Immature natural killer cell (primary cell): ENCODE data around the gene CDNF. TPM values are rescaled to one million over a fixed set of nuclear protein-coding genes. Genes with fewer than 3 reads are reported as not detected.
"Not testable (repeated sequence)": the region's sequence is repeated elsewhere in the genome, so short reads cannot be mapped to it uniquely, and the experiment has no call there.

Source experiments
- DNase-seq, 3 donors: peaks; one replicate each; pipeline ENCODE4 v3.0.0; 2022; ENCODE audit warnings: mixed read lengths in 1 of 3
- H3K27ac Mint-ChIP-seq, 6 donors: one replicate each; pipeline ENCODE4 v1.8.0; 2020; ENCODE audit warnings: mixed read lengths in 6 of 6, mild to moderate bottlenecking in 5 of 6, inconsistent platforms in 4 of 6, moderate library complexity in 3 of 6
- H3K27me3 Mint-ChIP-seq, 3 donors: one replicate each; pipeline ENCODE4 v1.8.0; 2020 to 2021; ENCODE audit warnings: low read depth in 3 of 3, mild to moderate bottlenecking in 3 of 3, mixed read lengths in 3 of 3, moderate library complexity in 3 of 3, inconsistent platforms in 1 of 3
- H3K36me3 Mint-ChIP-seq, 3 donors: one replicate each; pipeline ENCODE4 v1.8.0; 2020; ENCODE audit warnings: mixed read lengths in 3 of 3, inconsistent platforms in 2 of 3, mild to moderate bottlenecking in 2 of 3
- H3K4me1 Mint-ChIP-seq, 2 donors: one replicate each; pipeline ENCODE4 v1.8.0; 2020; ENCODE audit warnings: inconsistent platforms in 2 of 2, mild to moderate bottlenecking in 2 of 2, mixed read lengths in 2 of 2, moderate library complexity in 1 of 2
- H3K4me3 Mint-ChIP-seq, 5 donors: one replicate each; pipeline ENCODE4 v1.8.0; 2020; ENCODE audit warnings: mild to moderate bottlenecking in 5 of 5, mixed read lengths in 5 of 5, inconsistent platforms in 3 of 5, moderate library complexity in 3 of 5
- H3K9me3 Mint-ChIP-seq, 6 donors: one replicate each; pipeline ENCODE4 v1.8.0; 2020; ENCODE audit warnings: mild to moderate bottlenecking in 6 of 6, mixed read lengths in 6 of 6, inconsistent platforms in 4 of 6, moderate library complexity in 3 of 6
- polyA plus RNA-seq, 3 donors: library from polyadenylated mRNA; unstranded; fragments of 300-500 nt; fragmentation: Illumina TruSeq; gene quantifications; one replicate each; pipeline ENCODE4 v1.2.3, GENCODE V29; 2021

Gene CDNF
- polyA plus RNA-seq = 1 to 10 TPM in 1 of 3 donors, under 1 TPM in 1, not detected in 1; 0.58 to 1.3 TPM

- no peaks in the 10 kb centered on the region for H3K9me3 Mint-ChIP-seq
Observed at GRCh38 chr10:14837757-14838581, at the start of gene CDNF, which contains the start of the genes HSPA14 and MSANTD7. Gene CDNF, minus strand, starts transcription at chr10:14838037. Its CDS starts 91 bp downstream, at chr10:14837946. Gene HSPA14, plus strand, starts transcription at chr10:14838306. Its CDS starts 97 bp downstream, at chr10:14838403. Gene MSANTD7, plus strand, starts transcription at chr10:14838306. Its CDS starts 3,979 bp downstream, at chr10:14842285.

DNA sequence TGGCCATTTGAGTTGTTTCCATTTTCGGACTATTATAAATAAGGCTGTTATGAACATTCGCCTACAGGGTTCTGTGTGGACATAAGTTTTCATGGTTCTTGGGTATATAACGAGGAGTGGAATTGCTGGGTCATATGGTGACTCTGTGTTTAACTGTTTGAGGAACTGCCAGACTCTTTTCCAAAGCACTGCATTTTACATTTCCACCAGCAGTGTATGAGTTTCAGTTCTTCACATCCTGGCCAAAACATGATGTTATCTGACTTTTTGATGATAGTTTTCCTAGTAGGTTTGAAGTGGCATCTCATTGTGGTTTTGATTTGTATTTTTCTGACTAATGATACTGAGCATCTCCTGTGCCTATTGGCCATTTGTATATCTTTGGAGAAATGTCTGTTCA is 46.2 kb upstream of the CDNF start:
- Mint-ChIP-seq H3K36me3 (no peaks in the 10 kb centered on the region), H3K27ac (no peak overlapping the region), H3K4me3 (no peak overlapping the region), H3K9me3 (no peaks in the 10 kb centered on the region), H3K27me3 (peaks cover 0 to 7% (median 6%) of the 10 kb centered on the region in 3 donors), H3K4me1 (peaks cover 6 to 13% of the 10 kb centered on the region in 2 donors)
- DNase-seq = no peak

More at GRCh38 chr10:14837757-14838581, at the start of gene CDNF, which contains the start of the genes HSPA14 and MSANTD7:
- peaks cover 0 to 9% (median 7%) of the 10 kb centered on the region in 3 donors for H3K36me3 Mint-ChIP-seq
- DNase-seq = peak; percentile 99
- H3K4me3 Mint-ChIP-seq = peak within 1 kb of the TSS; percentile 87 to 97 (median 97)
- peak within 1 kb of the TSS; percentile 94 to 99 (median 98) for H3K27ac Mint-ChIP-seq
- peaks cover 25 to 36% of the 10 kb centered on the region in 2 donors for H3K4me1 Mint-ChIP-seq
- H3K27me3 Mint-ChIP-seq = peaks cover 6 to 9% (median 7%) of the 10 kb centered on the region in 3 donors

DNA sequence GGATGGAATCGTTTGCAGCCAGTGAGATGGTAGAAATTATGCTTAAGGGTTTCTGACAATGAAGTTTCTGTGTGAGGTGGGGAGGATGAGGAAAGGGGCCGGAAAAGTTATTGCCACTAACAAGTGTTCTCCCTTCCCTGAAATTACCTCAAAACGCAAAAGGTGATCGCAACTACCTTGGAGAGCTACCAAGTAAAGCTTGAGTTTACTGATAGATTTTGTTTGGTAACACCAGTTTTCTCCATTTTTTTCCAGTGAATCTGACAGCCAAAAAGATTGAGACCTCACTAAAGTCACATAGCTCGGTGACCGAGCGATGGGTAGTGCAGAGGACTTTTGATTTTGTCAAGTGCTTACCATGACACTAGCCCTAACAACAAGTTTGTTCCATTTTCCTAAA is 42.4 kb upstream of the CDNF start:
- peaks cover 0 to 11% (median 9%) of the 10 kb centered on the region in 3 donors for H3K27me3 Mint-ChIP-seq
- no peaks in the 10 kb centered on the region for H3K36me3 Mint-ChIP-seq
- H3K4me3 Mint-ChIP-seq = peak overlapping the region; percentile 87 to 93 (median 89)
- H3K4me1 Mint-ChIP-seq = peaks cover 20 to 29% of the 10 kb centered on the region in 2 donors
- H3K27ac Mint-ChIP-seq = peak overlapping the region in 1 of 6 donors; percentile 6
- DNase-seq = no peak
- H3K9me3 Mint-ChIP-seq = no peaks in the 10 kb centered on the region

DNA sequence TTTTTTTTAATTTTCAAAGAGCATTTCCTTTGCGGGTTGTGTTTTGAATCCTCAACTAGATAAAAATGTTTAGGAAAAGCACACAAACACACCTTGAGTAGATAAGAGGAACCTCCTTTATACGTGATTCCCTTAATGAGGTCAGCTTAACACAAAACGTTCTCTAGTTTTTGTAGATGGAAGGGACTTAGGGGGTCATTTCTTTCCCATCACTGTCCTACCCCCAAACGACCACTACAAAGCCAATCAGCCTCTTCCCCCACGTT is 42.0 kb upstream of the CDNF start:
- no peaks in the 10 kb centered on the region for H3K36me3 Mint-ChIP-seq
- peaks cover 0 to 11% (median 9%) of the 10 kb centered on the region in 3 donors for H3K27me3 Mint-ChIP-seq
- peaks cover 20 to 29% of the 10 kb centered on the region in 2 donors for H3K4me1 Mint-ChIP-seq
- peak overlapping the region; percentile 87 to 93 (median 89) for H3K4me3 Mint-ChIP-seq
- H3K27ac Mint-ChIP-seq = peak overlapping the region in 3 of 6 donors; percentile 6 to 79 (median 55)
- no peak for DNase-seq
- H3K9me3 Mint-ChIP-seq = no peaks in the 10 kb centered on the region

- peak overlapping the region in 5 of 6 donors; percentile 45 to 86 (median 66) for H3K27ac Mint-ChIP-seq
- H3K27me3 Mint-ChIP-seq = peaks cover 0 to 11% (median 9%) of the 10 kb centered on the region in 3 donors
- peaks cover 20 to 29% of the 10 kb centered on the region in 2 donors for H3K4me1 Mint-ChIP-seq
- no peaks in the 10 kb centered on the region for H3K9me3 Mint-ChIP-seq
- H3K36me3 Mint-ChIP-seq = no peaks in the 10 kb centered on the region
- H3K4me3 Mint-ChIP-seq = peak overlapping the region; percentile 87 to 93 (median 89)
- DNase-seq = peak in 2 of 3 donors; percentile 18 to 34
Observed at GRCh38 chr10:14879124-14879927, 41.5 kb upstream of the CDNF start.

GRCh38 chr10:14878266-14879123 is 40.7 kb upstream of the CDNF start, which contains the start of gene SUV39H2:
Gene SUV39H2, plus strand, starts transcription at chr10:14878866. Its CDS starts 23 bp downstream, at chr10:14878889.
- H3K36me3 Mint-ChIP-seq = no peaks in the 10 kb centered on the region
- no peaks in the 10 kb centered on the region for H3K9me3 Mint-ChIP-seq
- peaks cover 0 to 11% (median 9%) of the 10 kb centered on the region in 3 donors for H3K27me3 Mint-ChIP-seq
- peak within 1 kb of the TSS; percentile 93 to 96 (median 94) for H3K4me3 Mint-ChIP-seq
- DNase-seq = peak; percentile 93 to 95 (median 94)
- H3K27ac Mint-ChIP-seq = peak within 1 kb of the TSS; percentile 82 to 93 (median 85)
- H3K4me1 Mint-ChIP-seq = peaks cover 20 to 29% of the 10 kb centered on the region in 2 donors

GRCh38 chr10:14876764-14877163 is 38.9 kb upstream of the CDNF start:
- Mint-ChIP-seq H3K9me3 (no peaks in the 10 kb centered on the region), H3K4me1 (peaks cover 20 to 29% of the 10 kb centered on the region in 2 donors), H3K27me3 (peaks cover 0 to 11% (median 9%) of the 10 kb centered on the region in 3 donors), H3K4me3 (peak overlapping the region; percentile 93 to 96 (median 94)), H3K36me3 (no peaks in the 10 kb centered on the region), H3K27ac (peak overlapping the region in 4 of 6 donors; percentile 9 to 79 (median 48))
- DNase-seq = no peak

GRCh38 chr10:14875941-14876340 is 38.1 kb upstream of the CDNF start:
- H3K36me3 Mint-ChIP-seq = peaks cover 0 to 5% (median 0%) of the 10 kb centered on the region in 3 donors
- H3K27me3 Mint-ChIP-seq = peaks cover 0 to 11% (median 9%) of the 10 kb centered on the region in 3 donors
- H3K4me3 Mint-ChIP-seq = peak overlapping the region in 1 of 5 donors; percentile 21
- peak overlapping the region in 2 of 6 donors; percentile 10 to 22 for H3K27ac Mint-ChIP-seq
- peaks cover 20 to 29% of the 10 kb centered on the region in 2 donors for H3K4me1 Mint-ChIP-seq
- DNase-seq = no peak
- no peaks in the 10 kb centered on the region for H3K9me3 Mint-ChIP-seq

- peaks cover 8 to 19% (median 14%) of the 10 kb centered on the region in 3 donors for H3K36me3 Mint-ChIP-seq
- H3K9me3 Mint-ChIP-seq = no peaks in the 10 kb centered on the region
Observed at GRCh38 chr10:14873090-14873760, 35.4 kb upstream of the CDNF start.

GRCh38 chr10:14864871-14865270 is 27.0 kb upstream of the CDNF start:
- not testable (repeated sequence) for H3K9me3 Mint-ChIP-seq, H3K27ac Mint-ChIP-seq, DNase-seq, H3K4me1 Mint-ChIP-seq, H3K4me3 Mint-ChIP-seq, H3K27me3 Mint-ChIP-seq
- peaks cover 15 to 29% (median 29%) of the 10 kb centered on the region in 3 donors for H3K36me3 Mint-ChIP-seq

More at GRCh38 chr10:14873090-14873760, 35.4 kb upstream of the CDNF start:
- peaks cover 14 to 17% of the 10 kb centered on the region in 2 donors for H3K4me1 Mint-ChIP-seq
- DNase-seq = no peak
- peak overlapping the region in 1 of 6 donors; percentile 1 for H3K27ac Mint-ChIP-seq
- peaks cover 0 to 4% (median 3%) of the 10 kb centered on the region in 3 donors for H3K27me3 Mint-ChIP-seq
- H3K4me3 Mint-ChIP-seq = no peak overlapping the region

- not testable (repeated sequence) for DNase-seq, H3K4me1 Mint-ChIP-seq, H3K9me3 Mint-ChIP-seq, H3K27ac Mint-ChIP-seq, H3K27me3 Mint-ChIP-seq, H3K4me3 Mint-ChIP-seq
- peaks cover 11 to 25% (median 25%) of the 10 kb centered on the region in 3 donors for H3K36me3 Mint-ChIP-seq
Observed at GRCh38 chr10:14864466-14864865, 26.6 kb upstream of the CDNF start.

DNA sequence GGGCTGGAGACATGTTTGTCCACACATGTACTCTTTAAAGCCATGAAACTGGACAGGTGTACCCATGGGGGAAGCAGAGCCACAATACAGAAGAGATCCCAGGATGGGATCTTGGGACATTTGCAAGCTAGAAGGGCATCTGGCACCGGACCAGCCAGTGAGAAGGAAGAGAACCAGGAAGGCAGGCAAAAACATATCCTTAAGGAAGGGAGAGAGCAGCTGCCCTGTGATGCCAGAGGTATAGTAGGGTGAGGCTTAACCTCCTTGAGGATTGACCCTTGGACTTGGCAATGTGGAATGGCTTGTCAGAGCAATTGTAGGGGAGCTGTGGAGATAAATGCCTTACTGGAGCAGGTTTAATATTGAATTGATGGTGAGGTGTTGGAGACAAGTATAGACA is 23.0 kb upstream of the CDNF start:
- H3K9me3 Mint-ChIP-seq = no peaks in the 10 kb centered on the region
- no peak overlapping the region for H3K4me3 Mint-ChIP-seq
- no peak for DNase-seq
- H3K27me3 Mint-ChIP-seq = peaks cover 0 to 2% (median 0%) of the 10 kb centered on the region in 3 donors
- H3K36me3 Mint-ChIP-seq = peaks cover 7 to 28% (median 11%) of the 10 kb centered on the region in 3 donors
- peak overlapping the region in 1 of 6 donors; percentile 55 for H3K27ac Mint-ChIP-seq
- peaks cover 2 to 7% of the 10 kb centered on the region in 2 donors for H3K4me1 Mint-ChIP-seq
